ENCODE data around the gene JADE2.

JADE2 gene

GRCh38 chr5:134606726-134607125, 81.3 kb downstream of the JADE2 start:
- H3K27ac ChIP-seq: no peak overlapping the region
- no peak for TF ChIP-seq CTCF (conservative IDR thresholded peaks at IDR 0.05)
- no peak for TF ChIP-seq ZFX (IDR thresholded peaks at IDR 0.05)

GRCh38 chr5:134608555-134608954, 83.1 kb downstream of the JADE2 start:
- no peak for TF ChIP-seq CTCF (conservative IDR thresholded peaks at IDR 0.05)
- no peak overlapping the region for H3K27ac ChIP-seq

- no peak for TF ChIP-seq ZFX (IDR thresholded peaks at IDR 0.05)
- no peak overlapping the region for H3K27ac ChIP-seq
Measured at GRCh38 chr5:134609232-134609851, 83.9 kb downstream of the JADE2 start.

GRCh38 chr5:134610725-134611124, 85.3 kb downstream of the JADE2 start:
- no peak overlapping the region for H3K27ac ChIP-seq

GRCh38 chr5:134611515-134611914, 86.0 kb downstream of the JADE2 start:
- no peak for TF ChIP-seq ZFX (IDR thresholded peaks at IDR 0.05)
- TF ChIP-seq CTCF (conservative IDR thresholded peaks at IDR 0.05): no peak
- H3K27ac ChIP-seq: peak overlapping the region; percentile 86; the same call in 1 of the 2 replicates

More at GRCh38 chr5:134610725-134611124, 85.3 kb downstream of the JADE2 start:
- no peak for TF ChIP-seq CTCF (conservative IDR thresholded peaks at IDR 0.05)
- no peak for TF ChIP-seq ZFX (IDR thresholded peaks at IDR 0.05)

- TF ChIP-seq ZFX (IDR thresholded peaks at IDR 0.05) (no peak), CTCF (conservative IDR thresholded peaks at IDR 0.05) (no peak)
- H3K27ac ChIP-seq: no peak overlapping the region
Measured at GRCh38 chr5:134614450-134615085, 89.1 kb downstream of the JADE2 start.

- TF ChIP-seq CTCF (conservative IDR thresholded peaks at IDR 0.05): no peak
- TF ChIP-seq ZFX (IDR thresholded peaks at IDR 0.05): no peak
- H3K27ac ChIP-seq: no peak overlapping the region
Measured at GRCh38 chr5:134620634-134621033, 95.2 kb downstream of the JADE2 start.

- peak overlapping the region; percentile 86 for H3K27ac ChIP-seq
- TF ChIP-seq CTCF (conservative IDR thresholded peaks at IDR 0.05) (no peak), ZFX (IDR thresholded peaks at IDR 0.05) (no peak)
Measured at GRCh38 chr5:134625559-134625958, 100.1 kb downstream of the JADE2 start.

Data from C4-2B (cell line).